ENCODE data around the gene C1orf21. TPM values are rescaled to one million over a fixed set of nuclear protein-coding genes. Genes with fewer than 3 reads are reported as not detected.
A peak's percentile ranks its signal among the peaks of the same experiment; 100 is the strongest.

C1orf21 gene
- total RNA-seq, 1 donor from 2014 or later = 47.6 TPM

DNA sequence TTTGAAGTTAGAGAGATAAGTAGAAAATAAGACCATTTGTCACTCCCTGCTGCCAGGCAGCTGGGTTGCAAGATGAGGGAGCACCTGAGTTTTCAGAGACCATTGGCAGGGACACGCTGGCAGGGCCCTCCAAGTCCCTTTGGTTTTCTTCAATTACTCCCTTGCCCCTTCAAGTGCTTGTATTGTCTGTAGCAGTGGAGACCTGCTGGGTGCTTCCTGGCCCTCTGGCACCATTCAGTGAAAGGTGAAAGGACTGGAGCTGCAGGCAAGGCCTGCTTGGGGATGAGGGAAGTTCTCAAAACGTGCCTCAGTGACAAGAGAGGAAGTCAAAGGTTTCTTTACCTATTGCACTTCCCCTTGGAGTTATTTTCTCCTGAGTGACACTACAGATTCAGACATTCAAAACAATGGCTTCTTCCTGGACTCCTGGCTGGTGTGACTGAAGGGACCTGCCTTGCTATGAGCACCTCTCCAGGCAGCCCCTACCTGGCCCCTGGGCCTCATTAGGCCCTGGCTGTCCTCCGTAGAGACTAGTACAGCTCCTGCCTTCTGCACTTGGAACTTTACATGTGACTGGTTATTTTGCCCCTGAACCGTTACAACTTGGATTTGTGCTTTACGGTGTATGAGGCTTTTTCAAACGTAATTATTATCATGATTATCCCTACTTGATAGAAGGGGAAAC lies 100.1 kb downstream of the C1orf21 start:
- no peak for DNase-seq

- no peak for DNase-seq
Measured at GRCh38 chr1:184487531-184488193, 100.8 kb downstream of the C1orf21 start.

- DNase-seq = no peak
Measured at GRCh38 chr1:184489908-184490307, 103.1 kb downstream of the C1orf21 start.

GRCh38 chr1:184492536-184492935 lies 105.7 kb downstream of the C1orf21 start:
- DNase-seq = peak; percentile 67

DNA sequence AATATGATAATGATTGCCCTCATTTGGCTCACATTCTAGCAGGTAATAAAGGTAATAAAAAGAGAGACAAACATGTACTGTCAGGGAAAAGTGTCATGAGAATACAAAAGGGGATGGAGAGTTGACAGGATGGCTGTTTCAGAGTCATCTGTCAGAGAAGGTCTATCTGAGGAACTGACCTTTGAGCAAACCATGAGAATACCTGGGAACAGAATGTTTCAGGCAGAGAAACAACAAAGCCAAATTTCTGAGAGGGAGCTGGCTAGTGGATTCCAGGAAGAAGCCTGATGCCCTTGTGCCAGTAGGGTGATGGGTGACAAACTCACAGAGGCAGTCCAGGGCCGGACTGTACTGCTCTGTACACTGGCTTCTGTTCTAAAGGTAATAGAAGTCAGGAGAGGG lies 107.2 kb downstream of the C1orf21 start:
- no peak for DNase-seq

DNA sequence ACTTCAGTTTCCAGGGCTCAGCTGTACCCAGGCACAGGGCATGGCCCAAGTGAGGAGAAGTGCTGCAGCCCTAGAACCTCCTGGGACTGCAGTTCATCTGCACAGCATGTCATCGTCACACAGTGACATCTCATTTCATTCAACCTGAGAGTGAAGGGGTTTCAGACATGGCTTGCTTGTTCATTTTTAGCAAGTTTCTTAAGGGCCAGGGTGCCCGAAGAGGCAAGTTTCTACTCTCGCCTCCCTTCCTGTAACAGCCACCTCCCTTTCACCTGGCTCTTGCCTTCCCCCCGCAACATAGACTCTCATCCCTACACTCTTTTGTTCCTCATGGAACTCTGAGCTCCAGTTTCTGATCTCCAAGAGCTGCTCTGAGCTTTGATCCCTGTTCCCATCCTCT lies 108.1 kb downstream of the C1orf21 start:
- DNase-seq = no peak

GRCh38 chr1:184497959-184498723 lies 111.3 kb downstream of the C1orf21 start:
- DNase-seq = no peak

GRCh38 chr1:184499616-184500015 lies 112.8 kb downstream of the C1orf21 start:
- DNase-seq = no peak

DNA sequence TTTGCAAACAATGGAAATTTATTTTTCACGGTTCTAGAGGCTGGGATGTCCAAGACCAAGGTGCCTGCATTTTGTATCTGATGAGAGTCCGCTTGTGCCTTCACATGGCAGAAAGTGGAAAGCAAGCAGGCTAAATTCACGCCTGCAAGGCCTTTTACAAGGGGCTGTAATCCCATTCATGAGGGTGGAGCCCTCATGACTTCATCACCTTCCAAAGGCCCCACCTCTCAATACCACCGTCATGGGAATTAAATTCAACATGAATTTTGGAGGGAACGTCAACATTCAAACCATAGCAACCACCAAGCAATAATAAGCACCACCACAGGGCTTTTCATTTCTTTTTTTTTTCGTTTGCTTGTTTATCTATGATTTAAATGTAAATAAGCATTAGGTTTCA lies 115.3 kb downstream of the C1orf21 start:
- no peak for DNase-seq

DNA sequence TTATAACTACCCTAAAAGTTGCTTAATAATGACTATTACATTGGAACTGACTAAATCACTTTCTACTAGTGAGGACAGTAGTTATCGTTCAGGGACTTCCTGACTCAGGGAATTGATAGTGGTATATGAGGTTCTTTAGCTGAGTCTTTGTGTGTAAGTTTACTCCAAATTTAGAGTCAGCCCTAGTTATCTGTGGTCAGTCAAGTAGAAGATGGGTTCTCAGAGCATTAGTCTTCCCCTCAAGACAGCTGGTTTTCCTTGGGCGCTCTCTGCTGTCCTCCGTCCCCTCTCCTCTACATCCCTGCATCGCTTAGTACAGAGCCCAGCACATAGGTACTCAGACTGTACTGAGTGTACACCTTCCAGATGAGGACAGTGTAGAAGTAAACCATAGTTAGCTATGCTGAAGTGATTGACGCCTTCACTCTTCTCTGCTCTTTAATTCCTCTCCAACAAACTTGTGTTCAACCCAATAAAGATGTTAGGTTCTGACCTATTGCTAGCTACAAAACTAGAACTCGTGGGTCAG lies 116.5 kb downstream of the C1orf21 start:
- DNase-seq = no peak

- peak; percentile 37 for DNase-seq
Measured at GRCh38 chr1:184504040-184504954, 117.5 kb downstream of the C1orf21 start.

DNA sequence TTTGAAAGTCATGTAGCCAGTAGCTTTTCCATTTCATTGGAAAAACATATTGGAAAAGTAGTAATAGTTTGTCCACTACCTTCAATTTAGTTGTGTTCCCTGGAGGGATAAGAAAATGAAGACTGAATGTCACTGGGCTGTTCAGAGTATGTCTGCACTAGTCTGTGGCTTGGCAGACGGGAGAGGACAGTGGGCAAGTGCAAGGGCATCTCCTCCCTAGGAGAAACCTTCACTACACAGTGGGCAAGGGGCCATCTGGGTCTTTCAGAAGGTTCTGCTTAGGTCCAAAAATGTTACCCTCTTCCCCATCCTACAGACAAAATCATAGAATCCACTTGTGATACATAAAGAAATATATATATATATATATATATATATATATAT lies 118.1 kb downstream of the C1orf21 start:
- no peak for DNase-seq

GRCh38 chr1:184506481-184506880 lies 119.7 kb downstream of the C1orf21 start:
- DNase-seq = no peak

GRCh38 chr1:184507165-184507564 lies 120.3 kb downstream of the C1orf21 start:
- peak; percentile 10 for DNase-seq

DNA sequence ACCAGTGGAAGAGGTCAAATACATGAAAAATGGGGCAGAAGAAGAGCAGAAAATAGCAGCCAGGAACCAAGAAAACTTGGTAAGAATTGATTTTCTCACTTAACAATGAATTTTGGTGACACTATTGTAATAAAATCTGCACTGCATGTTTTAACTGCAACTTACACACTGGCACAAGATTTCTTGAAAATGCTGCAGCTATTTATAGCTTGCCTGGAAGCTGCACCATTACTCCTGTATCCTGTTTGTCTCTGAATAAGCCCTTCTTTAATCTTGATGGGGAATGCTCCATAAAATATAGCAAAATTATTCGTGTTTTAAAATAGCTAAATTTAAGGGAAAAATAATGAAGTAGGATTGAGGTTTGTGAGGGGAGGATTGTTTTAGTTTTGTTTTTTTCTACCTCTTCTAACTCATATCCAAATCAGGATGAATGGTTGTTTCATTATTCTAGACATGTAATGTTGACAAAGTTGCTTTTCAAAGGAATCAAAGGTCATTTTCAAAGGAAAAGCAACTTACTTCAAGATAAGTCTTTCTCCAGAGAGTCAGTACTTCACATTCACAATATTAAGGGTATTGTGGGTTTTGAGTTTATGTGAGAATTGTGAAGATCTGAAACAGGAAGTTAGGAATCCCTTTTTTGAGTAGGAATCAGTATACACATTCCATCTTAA lies 120.9 kb downstream of the C1orf21 start:
- peak; percentile 28 for DNase-seq

DNA sequence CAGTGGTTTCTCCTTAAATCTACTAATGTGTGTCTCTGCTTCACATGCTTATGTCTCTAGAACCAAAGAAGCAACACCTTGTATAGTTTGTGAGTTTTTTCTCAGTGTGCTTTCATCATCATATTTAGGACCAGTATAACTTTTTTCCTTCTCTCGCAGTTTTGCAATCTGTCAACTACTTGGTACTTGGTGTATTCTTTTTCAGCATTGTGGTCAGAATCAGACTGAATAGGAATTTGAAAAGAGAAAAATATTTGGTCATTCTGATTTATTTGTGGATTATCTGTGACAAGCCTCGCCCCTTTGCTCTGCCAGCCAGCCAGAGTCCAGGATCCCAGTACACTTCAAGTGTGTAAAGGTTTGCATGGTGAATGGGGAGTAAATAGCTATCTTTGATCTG lies 122.3 kb downstream of the C1orf21 start:
- no peak for DNase-seq

GRCh38 chr1:184510110-184510509 lies 123.3 kb downstream of the C1orf21 start:
- no peak for DNase-seq

- no peak for DNase-seq
Measured at GRCh38 chr1:184512724-184513123, 125.9 kb downstream of the C1orf21 start.

- no peak for DNase-seq
Measured at GRCh38 chr1:184513421-184513820, 126.6 kb downstream of the C1orf21 start.

DNA sequence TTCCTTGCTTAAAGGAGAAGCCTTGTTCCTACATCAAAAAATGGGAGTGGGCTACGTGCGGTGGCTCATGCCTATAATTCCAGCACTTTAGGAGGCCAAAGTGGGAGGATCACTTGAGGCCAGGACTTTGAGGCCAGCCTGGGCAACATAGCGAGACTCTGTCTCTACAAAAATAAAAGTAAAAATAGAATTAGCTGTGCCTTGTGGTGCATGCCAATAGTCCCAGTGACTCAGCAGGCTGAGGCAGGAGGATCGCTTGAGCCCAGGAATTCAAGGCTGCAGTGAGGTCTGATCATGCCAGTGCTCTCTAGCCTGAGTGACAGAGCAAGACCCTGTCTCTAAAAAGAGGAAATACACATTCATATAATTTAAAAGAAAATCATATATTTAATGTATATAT lies 127.1 kb downstream of the C1orf21 start:
- DNase-seq = no peak

- no peak for DNase-seq
Measured at GRCh38 chr1:184514447-184514846, 127.6 kb downstream of the C1orf21 start.

All from tongue (tissue), 2 donors.